Activated naive CD4-positive, alpha-beta T cell (primary cell): ENCODE measurements around the gene SLC2A1.

Experiments
- DNase-seq, 4 experiments: peaks; one replicate each; lab custom pipeline; 2025; lab: John Stamatoyannopoulos, UW

Gene SLC2A1

DNA sequence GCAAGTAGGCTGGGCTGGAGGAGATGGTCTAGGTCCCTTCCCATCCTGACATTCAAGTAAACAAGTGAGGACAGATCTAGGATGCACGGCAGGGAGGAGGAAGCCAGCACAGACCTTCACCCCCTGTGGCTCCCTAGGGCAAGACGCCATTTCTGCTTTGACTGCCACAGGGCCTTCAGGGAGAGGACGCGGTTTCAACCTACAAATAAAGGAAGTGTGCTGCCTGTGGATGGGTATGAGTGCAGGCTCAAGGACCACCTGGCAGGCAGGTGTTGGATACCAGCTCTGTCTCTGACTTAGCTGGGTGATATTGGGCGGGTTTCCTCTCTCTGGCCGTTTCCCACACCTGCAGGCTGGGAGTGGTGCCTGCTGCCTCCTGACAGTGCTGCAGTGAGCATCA lies 16.2 kb downstream of the SLC2A1 start:
- DNase-seq = no peak

DNA sequence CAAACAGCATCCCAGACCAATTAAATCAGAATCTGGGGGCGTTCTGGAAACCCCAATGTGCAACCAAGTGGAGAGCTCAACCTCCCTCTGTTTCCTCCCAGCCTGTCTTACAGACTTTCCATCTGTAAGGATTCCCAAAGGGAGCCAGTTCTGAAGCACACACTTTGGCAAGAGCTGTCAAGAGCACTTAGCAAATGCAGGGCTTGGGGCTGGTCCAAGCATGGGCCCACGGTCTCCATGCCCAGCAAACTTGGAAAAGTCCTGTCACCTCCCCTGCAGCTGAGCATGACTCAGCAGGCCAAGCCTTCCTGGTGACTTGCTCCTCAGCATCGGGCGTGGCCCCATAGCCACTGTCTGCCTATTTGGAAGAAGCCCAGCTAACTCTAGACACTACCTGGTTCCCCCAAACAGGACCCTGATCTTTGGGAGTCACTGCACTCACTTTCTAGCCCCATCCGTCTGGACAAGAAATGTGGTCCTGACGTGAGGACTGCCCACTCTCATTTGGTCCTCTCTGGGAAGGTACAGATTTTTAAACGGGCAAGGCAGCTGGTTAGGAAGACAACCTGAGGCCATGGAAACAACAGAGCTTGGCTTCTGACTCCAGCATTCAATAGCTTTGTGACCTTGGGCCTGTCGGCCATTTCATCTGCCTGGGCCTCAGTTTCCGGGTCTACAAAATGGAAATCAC lies 16.9 kb downstream of the SLC2A1 start:
- no peak for DNase-seq

DNA sequence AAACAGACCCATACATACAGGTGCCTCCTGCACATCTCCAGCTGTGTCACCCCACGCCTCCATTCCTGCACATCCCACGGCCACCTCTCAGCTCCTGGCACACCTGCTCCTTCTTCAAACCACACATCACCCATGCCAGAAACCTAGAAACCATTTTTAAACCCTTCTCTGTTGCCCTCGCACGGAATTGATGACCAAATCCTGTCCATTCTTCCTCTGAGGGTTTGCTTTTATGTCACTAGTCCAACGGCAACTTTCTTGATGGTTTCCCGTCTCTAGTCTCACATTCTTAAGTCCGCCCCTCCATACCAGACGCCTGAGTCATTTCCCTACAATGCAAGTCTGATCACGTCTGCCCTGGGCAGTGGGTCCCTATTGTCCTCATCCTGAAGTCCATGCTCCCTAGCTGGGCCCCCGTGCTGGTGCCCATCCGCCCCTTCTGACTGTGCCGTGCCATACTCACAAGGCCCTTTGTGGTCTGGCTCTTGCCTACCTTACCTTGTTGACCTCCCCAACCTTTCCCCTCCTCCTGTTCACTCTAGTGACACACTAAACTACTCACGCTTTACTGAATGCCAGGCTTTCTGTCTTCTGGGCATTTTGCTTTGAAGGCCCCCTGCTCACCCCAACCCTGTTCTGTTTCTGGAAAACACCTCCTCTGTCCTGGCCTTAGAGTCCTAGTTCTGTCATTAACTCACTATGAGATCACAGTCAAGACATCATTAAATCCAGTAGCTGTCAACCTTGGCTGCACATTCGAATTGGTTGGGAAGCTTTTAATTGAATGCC lies 17.6 kb downstream of the SLC2A1 start:
- DNase-seq = no peak

DNA sequence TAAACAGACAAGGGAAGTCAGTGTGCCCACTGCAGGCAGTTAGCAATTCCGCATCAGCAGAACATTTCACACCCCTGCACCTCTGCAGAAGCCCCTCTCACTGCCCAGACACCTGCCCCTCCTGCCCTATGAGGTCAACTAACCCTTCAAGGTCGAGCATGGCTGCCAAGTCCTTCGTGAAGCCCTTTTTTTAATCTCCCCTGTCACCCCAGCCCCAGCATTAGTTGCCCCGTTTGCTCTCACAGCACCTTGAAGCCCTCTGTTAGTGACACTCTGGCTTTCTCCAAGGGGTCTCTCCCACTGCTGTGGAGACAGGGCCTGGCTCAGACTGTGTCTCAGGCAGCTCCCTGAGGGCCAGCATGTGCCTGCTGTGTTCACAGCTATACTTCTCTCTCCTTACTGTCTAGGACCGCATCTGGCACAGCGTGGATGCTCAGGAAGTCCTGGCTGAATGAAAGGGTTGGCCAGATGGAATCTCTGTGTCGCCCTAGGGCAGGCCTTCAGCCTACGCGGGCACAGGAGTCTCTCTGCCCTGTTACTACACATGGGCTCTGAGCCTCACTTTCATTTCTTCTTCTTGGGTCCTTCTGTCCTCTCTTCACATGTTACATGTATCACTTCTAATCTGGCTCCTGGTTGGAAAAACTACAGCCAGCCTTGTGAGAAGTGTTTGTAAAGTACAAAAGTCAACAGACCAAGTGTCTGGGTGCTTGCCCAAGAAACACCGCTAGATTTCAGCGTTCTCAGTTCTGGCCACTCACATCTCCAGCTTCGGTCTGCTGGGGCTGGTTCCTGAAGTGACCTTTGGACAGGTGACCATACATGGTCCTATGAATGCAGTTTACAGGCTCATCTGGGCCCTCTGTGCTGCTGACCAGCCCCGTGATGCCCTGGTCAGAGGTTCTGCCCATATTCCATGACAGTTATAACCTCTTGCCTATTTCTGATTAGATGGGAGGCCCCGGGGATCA lies 19.7 kb downstream of the SLC2A1 start:
- DNase-seq = no peak

DNA sequence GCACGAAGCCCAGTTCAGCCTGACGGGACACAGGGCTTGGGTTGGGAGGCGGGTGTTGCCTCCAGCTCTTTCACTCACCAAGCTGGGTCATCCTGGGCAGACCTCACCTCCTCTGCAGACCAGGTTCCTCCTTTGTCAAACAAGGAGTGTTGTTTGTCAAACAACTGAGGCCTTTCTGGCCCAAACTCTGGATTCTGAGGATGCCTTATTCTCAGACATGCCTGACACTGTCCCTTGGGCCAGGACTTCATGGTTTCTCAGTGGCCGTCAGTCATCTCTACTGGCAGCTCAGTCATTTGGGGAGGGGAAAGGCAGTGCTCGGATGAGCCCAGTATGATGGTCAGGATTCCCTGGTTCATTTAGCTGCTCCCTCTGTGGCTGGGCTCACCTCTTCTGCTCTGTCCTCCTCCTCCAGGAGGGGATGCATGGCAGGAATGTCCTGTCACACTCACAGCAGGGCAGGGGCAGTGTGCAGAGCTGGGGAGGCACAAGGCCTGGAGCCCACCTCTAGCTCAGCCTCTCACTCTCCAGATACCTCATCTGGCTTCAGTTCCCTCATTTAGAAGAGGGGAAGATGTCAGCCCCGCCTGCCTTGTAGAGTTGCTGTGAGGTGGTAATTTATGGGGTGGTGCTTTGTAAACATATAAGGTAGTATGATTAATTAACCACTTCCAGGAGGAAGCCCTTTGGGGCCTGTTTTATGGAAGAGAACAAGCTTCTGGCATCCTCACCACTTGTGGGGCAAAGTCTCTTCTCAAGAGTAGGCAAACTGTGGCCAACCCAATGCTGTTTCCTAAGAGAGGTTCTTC lies 20.6 kb downstream of the SLC2A1 start:
- DNase-seq = no peak

DNA sequence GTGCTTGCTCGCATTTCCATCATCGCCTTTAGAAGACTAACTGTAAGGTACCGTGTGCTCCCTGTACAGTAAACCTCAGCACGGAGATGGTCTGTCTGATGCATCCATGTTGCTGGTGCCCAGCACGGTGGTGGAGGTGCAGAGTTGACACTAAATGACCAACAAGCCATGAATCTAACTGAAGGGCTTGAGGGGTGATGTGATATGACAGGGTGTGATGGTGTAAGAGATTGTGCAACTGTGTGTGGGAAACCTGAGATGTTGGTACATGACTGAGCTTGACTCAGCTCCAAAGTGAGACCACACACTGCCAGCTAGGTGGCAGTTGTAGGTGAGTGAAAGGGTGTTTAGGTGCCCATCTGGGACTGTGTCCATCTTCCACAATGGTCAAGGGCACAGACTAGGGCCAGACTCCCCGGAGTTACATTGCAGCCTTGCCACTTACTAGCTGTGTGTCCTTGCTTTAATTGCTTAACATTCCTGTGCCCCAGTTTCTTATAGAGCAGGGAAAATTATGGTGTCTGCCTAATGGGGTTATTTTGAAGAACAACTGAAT lies 21.4 kb downstream of the SLC2A1 start:
- DNase-seq = no peak

DNA sequence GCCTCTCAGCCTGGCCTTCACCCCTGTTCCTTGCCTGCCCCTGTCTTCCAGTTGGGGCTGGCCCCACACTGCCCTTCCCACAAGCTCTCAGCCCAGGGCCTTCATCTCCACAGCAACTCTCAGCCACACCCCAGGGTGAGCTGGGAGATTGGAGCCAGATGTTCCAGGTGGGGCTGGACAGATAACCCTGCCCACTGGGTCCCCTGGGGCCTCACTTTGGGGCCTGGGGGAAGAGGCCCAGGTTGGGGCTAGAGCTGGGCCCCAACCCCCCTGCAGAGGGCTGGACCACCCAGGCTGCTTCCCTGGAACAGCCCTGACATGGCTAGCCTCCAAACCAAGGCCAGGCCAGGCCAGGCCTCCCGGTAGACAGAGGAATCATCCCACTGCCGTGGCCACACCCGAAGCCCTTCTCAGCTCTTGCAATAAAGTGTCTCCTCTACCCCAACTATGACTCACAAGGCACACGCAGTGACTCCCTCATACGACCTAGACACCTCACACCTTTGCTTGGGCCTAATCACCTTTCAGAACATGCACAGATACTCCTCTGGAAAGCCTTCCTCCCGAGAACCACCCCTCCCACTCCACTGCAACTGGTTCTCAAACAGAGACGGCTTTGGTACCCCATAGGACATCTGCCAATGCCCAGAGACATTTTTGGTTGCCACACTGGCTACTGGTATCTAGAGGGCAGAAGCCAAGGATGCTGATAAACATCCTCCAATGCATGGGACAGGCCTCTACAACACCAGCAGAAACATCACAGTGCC lies 22.2 kb downstream of the SLC2A1 start:
- DNase-seq = no peak

DNA sequence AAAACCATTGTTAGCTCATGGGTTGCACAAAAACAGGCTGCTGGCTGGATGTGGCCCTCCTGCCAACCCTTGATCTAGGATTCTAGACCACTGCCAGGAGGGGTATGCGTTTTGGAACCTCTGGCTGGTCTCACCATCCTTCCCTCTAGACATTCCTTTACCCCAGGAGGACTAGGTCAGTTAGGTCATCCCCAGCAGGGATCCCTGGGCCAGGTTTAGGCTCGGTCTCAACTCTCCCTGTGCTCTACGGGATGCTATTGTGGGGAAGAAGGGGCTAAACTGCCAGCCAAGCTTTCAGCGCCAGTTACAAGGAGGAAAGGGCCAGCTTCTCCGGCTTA lies 22.7 kb downstream of the SLC2A1 start:
- no peak for DNase-seq

DNA sequence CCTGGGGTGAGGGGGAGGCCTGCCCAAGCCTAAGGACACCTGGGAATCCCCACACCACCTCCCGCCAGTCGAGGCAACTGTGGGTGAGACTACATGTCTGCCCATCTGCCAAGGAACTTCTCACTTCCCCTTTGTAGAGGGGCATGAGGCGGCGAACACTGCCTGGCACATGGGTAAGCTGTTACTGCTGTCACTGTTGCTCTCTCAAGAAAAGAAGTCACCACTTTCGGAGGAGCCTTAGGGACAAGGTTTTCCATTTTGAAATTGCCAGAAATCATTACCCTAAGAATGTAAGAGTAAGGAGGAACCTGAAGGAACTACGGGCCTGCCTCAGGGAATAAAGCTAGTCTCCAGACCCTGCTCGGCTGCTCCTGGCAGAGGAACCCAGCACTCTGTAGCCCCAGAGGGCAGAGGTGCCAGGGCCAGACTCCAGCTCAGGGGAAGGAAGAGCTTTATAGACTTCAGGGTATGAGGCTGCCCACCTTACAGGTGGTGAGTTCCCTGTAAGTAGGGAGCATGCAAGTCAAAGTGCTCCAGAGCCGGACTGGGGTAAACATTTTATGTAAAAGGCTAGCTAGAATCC lies 23.3 kb downstream of the SLC2A1 start:
- DNase-seq = no peak

DNA sequence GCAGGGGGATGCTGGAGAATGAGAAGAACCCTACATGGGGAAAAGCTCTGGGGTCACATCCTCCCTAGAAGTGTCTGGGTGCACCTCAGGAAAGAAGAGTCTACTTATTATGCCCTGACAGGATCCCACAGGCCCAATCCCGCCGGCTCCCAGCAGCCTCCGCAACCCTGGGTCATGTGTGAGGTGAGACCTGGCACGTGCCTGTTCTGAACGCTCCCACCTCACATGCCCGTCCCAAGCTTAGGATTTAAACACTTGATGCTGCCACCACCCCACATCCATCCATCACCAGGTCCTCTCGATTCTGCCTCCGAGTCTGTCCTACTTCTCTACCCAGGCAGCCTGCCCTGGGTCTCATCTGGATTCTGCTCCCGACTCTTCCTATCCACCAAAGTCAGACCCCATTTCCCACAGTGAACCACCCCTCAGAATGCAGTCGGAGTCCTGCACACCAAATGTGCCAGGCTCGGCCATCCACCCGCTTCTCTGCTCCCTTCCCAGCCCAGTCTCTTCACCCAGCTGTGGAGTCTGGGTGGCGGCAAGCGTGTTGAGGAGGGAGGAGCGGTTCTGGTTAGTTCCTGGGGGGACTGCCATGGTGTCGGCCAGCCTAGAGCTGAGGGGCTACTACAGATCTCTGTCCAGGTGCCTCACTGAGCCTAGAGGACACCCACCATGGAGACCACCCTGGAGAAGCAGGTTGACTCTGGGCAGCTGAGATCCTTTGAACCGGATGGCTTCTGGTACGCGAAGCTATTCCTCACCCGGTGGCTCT lies 23.9 kb downstream of the SLC2A1 start:
- no peak for DNase-seq

DNA sequence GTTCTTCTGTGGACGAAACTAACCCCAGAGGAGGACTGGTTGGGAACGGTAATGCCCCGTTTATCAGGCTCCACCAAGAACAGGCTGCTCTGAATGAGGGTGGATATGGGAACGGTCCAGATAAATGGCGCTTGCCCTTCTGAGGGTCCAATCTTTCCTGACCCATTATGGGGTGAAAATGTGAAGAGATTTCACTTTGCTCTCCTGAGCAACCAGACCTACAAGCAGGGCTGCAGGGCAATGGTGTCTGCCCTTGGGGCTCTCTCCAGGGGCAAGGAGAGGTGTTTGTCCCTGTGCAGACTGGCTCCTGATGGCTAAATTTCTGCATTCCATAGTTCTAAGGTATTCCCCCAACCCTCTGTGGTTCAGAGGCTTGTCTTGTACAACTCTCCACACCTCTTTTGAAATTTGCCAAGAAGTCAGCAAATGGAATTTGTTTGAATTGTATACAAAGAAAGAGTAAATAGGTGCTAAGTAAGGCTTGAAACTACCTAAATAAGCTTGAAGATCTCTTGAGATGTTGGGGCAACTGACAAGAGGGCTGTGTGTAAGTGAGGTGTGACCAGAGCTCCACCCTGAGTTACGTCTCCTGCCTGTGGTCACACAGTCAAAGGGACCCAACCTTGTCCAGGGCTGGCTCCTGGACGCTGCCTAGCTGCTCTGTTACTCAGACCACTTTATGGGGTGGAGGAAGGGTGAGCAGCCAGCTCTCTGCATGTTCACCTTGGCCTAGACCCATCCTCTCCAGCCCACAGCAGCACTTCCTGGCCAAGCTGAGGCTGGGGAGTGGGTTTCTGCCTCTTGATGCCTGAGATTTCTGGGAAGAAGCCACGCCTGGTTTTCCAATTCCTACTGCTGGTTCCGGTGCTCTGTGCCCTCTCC lies 24.8 kb downstream of the SLC2A1 start:
- DNase-seq = no peak

DNA sequence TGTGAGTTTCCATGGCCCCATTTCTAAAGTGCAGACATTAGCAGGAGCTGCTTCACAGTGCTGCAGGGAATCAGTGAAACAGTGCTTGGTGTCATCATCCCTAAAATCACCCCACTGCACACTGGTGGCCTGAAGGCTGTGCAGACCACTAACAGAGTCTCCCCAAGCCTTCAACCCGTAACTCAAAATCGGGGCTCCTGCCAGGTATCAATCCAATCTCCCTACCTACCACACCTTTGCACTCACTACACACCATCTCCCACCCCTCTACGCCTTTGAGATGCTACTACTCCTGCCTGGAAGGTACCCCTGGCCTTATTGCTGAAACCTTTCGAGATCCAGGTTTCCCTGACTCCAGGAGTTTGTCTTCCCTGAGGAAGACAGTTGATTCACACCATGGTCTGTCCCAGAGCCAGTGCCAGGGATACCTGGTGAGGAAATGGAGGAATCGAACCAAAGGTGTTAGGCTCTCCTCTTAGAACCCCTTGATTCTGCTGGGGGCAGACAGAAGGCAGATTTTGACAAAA lies 25.5 kb downstream of the SLC2A1 start:
- DNase-seq = no peak

DNA sequence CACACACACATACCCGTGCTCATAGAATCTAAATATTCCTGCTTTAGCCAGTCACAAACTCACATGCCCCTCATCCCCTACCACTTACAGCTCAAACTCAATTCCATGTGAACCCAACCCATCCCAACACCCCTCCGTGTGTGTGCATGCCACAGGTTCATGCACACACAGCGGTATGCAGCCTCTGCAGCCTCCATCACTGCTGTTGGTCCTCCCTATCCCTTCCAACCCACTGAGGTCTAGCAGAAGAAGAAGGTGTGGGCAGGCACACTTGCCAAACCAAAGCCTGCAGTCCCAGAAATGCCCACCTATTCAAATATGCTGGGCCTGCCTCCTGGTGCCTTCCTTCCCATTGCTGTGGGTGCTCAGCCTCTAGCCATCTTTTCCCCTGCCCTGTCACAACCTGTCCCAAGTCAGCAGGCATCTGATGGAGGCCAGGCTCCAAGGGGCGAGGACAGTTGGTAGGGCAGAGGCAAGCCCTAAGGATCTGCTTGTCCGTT lies 26.2 kb downstream of the SLC2A1 start:
- DNase-seq = no peak

DNA sequence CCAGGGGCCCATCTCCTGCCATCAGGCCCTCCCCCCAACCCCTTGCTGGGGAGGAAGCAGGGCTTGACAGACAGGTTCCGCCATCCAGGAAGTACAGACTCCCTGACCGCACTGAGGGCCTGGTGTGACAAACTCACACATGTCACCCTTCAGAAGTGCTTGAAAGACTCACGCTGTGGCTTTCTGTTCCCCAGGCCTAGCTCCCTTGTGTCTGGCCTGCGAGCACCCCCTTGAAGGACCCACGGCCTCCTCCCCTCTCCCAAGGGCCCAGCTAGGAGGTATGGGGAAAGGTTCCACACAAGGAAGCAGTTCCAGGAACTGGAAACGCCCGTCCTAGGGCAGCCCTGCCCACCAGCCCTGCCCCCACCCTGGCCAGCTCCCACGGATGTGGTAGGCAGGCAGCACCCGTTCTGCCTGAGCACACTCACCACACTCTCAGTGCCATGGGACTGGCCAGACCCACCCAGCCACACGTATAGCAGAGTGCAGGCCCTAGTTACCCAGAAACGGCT lies 26.7 kb downstream of the SLC2A1 start:
- peak in 3 of 4 experiments; percentile 25 to 70 (median 64) for DNase-seq

DNA sequence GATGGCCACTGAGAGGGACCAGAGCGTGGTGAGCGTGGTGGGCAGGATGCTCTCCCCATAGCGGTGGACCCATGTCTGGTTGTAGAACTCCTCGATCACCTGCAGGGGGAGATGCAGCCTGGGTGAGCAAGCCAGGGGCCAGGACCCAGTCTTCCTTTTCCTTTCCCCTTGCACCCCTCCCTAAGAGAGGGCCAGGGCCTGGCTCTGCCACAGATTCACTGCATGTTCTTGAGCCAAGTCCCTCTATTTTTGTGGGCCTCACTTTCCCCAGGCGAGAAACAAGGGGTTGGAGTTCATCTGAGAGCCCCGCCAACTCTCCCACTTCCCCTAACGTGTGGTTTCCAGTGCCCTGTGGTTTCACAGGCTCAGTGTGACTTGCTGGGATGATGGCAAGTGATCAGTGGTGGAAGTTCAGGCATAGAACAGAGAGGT lies 27.5 kb downstream of the SLC2A1 start:
- peak in 2 of 4 experiments; percentile 23 to 26 for DNase-seq

DNA sequence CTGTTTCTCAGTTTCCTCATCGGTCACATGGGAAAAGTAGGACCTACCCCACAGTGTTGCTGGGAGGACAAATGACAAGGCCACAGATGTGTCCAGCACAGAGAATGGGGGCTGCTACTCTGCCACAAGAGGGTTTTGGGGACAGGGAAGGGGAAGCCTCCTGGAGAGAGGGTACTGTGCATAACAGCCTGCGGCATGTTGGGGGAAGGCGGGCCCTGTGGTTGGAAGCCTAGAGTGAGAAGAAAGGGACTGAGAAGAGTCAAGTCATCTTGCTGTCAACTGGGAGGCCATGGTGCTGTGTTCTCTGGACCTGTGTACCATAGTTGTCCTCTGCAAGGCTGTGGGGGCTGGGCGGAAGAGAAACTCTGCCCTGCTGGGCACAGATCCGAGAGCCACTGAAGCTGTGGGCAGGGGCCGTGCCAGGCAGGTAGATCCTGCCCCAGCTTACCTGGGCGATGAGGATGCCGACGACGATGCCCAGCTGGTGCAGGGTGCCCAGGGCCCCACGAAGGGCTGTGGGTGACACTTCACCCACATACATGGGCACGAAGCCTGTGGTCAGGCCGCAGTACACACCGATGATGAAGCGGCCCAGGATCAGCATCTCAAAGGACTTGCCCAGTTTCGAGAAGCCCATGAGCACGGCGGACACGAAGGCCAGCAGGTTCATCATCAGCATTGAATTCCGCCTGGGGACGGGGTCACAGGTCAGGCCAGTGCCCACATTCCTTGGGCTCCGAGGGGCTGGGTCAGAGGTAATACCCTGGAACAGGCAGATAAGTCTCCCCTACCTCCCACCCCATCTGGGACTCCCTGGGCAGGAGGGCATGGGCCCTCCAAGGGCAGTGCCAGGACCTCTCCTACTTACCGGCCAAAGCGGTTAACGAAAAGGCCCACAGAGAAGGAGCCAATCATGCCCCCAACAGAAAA lies 28.2 kb downstream of the SLC2A1 start:
- DNase-seq = no peak
